ENCODE data around the gene BORCS5. TPM values are rescaled to one million over a fixed set of nuclear protein-coding genes. Genes with fewer than 3 reads are reported as not detected.
A peak's percentile ranks its signal among the peaks of the same experiment; 100 is the strongest.

BORCS5 gene
- total and polyA plus RNA-seq, 12 donors, result 3.6 to 30.1 (median 10.6) TPM

- 82 to 95% (median 89%) methylated on average over 5 of the region's 5 CpGs for WGBS, 4 donors
These were observed 105.0 kb downstream of the BORCS5 start for GRCh38 chr12:12461923-12462315.

GRCh38 chr12:12465522-12465921, 108.6 kb downstream of the BORCS5 start:
- no peak for DNase-seq
- Histone ChIP-seq H3K9me3 (replicated peaks in 1 of 3) (no peaks in the 10 kb centered on the region), H3K4me1 (replicated peaks in 1 of 2) (no peaks in the 10 kb centered on the region), H3K4me3 (no peak overlapping the region), H3K36me3 (replicated peaks in 1 of 2) (no peaks in the 10 kb centered on the region), H3K27ac (peak overlapping the region in 1 of 5 donors; percentile 50), H3K27me3 (no peaks in the 10 kb centered on the region)
- WGBS, 4 donors, result 86 to 97% (median 96%) methylated on average over 12 to 20 of the region's 20 CpGs
- TF ChIP-seq CTCF (IDR thresholded peaks at IDR 0.05) (no peak), POLR2A (IDR thresholded peaks at IDR 0.05) (no peak)
- intact Hi-C loops (cut with DNase I), result no loop called here

More at GRCh38 chr12:12461923-12462315, 105.0 kb downstream of the BORCS5 start:
- Histone ChIP-seq H3K27ac (no peak overlapping the region), H3K36me3 (replicated peaks in 1 of 2) (no peaks in the 10 kb centered on the region), H3K9me3 (replicated peaks in 1 of 3) (no peaks in the 10 kb centered on the region), H3K4me3 (no peak overlapping the region), H3K27me3 (no peaks in the 10 kb centered on the region), H3K4me1 (replicated peaks in 1 of 2) (peaks cover 0 to 8% of the 10 kb centered on the region in 2 donors)
- TF ChIP-seq POLR2A (IDR thresholded peaks at IDR 0.05) (no peak), CTCF (IDR thresholded peaks at IDR 0.05) (no peak)
- intact Hi-C loops (cut with DNase I), result no loop called here
- no peak for DNase-seq

DNA sequence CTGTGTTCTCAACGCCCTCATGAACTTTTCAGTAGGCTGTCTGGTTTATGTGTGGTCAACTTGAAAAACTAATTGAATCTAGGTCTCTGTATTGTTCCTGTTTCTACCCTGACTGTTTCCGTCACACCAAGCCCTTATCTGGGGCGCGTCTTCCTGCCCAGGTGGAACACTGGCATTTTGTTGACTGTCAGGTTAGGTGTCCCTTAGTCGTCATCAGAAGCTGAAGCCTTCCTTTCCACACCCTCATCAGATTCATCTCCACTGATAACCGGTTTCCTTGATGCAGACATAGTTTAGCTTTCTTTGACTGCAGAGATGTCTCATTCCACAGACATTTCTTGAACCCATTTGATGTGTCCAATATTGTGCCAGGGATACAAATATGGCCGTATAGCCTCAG, 109.3 kb downstream of the BORCS5 start:
- no peaks in the 10 kb centered on the region for H3K9me3 ChIP-seq (replicated peaks in 1 of 3)
- no peaks in the 10 kb centered on the region for H3K27me3 ChIP-seq
- TF ChIP-seq CTCF (IDR thresholded peaks at IDR 0.05) (no peak), POLR2A (IDR thresholded peaks at IDR 0.05) (no peak)
- no peak for DNase-seq
- WGBS, 4 donors, result 79 to 87% (median 86%) methylated on average over 7 of the region's 7 CpGs
- no peaks in the 10 kb centered on the region for H3K36me3 ChIP-seq (replicated peaks in 1 of 2)
- no peak overlapping the region for H3K27ac ChIP-seq
- no peaks in the 10 kb centered on the region for H3K4me1 ChIP-seq (replicated peaks in 1 of 2)
- no peak overlapping the region for H3K4me3 ChIP-seq
- intact Hi-C loops (cut with DNase I), result no loop called here

GRCh38 chr12:12467264-12467663, 110.4 kb downstream of the BORCS5 start:
- TF ChIP-seq CTCF (IDR thresholded peaks at IDR 0.05), result no peak
- no peak for TF ChIP-seq POLR2A (IDR thresholded peaks at IDR 0.05)
- WGBS, 4 donors, result 88 to 98% (median 93%) methylated on average over 6 of the region's 6 CpGs
- intact Hi-C loops (cut with DNase I), result no loop called here

More at GRCh38 chr12:12467264-12467663, 110.4 kb downstream of the BORCS5 start:
- DNase-seq, result no peak
- Histone ChIP-seq H3K4me3 (no peak overlapping the region), H3K4me1 (replicated peaks in 1 of 2) (no peaks in the 10 kb centered on the region), H3K9me3 (replicated peaks in 1 of 3) (no peaks in the 10 kb centered on the region), H3K27me3 (no peaks in the 10 kb centered on the region), H3K27ac (peak overlapping the region in 1 of 5 donors; percentile 34), H3K36me3 (replicated peaks in 1 of 2) (no peaks in the 10 kb centered on the region)
